ENCODE results near the gene CLIC6.

CLIC6 gene

DNA sequence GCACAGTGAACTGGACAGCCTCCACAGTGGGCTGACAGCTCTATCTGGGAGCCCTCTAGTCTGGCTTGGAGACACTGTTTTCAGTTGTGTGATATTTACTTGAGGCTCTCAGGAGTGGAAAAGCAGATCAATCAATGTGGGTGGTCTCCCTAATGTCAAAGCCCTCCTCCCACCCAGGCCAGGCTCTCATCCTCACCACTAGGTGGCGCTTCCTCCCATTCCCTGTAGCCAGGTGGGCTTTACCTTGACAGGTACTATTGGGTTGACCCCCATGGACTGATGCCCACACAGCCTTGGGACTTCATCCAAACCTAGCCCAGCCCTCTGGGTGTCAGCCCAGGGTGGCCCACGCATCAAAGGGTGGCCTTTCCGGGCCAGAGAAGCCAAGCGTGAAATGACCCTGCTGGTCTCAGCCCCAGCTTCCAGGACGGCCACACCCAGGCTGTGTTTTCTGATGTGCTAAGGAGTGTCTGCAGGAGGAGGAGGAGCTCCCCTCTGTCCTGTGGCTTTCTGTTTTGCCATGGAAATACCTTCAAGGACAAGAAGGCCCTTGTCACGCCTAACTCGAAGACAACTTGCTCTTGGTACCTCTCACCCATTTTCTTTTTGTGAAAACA, 54.0 kb downstream of the CLIC6 start:
- H3K79me1 ChIP-seq (ENCODE audit: low read depth, low read length), result no peaks in the 10 kb centered on the region
- no peaks in the 10 kb centered on the region for H3K9me3 ChIP-seq (replicated peaks in 1 of 2; ENCODE audit: control insufficient read depth in 2 of 2, insufficient read depth in 1 of 2, low read depth in 1 of 2, low read length in 2 of 2)
- H3K9ac ChIP-seq (ENCODE audit: low read depth, low read length, poor library complexity), result no peak overlapping the region
- no peak overlapping the region for H2BK120ac ChIP-seq (ENCODE audit: low read depth, low read length)
- no peaks in the 10 kb centered on the region for H3K4me1 ChIP-seq (ENCODE audit: control insufficient read depth in 2 of 2, insufficient read depth in 1 of 2, low read depth in 1 of 2, low read length in 2 of 2)
- no CpG with 5 or more reads among the region's 7 CpGs for WGBS, 2 donors (ENCODE audit: extremely low coverage in 2 of 2, insufficient read length in 2 of 2, insufficient replicate concordance in 1 of 2)
- peak; percentile 18 for DNase-seq (ENCODE audit: low spot score)
- H3K4me3 ChIP-seq (ENCODE audit: low read length in 2 of 2), result no peak overlapping the region
- H2BK12ac ChIP-seq (ENCODE audit: low read length), result no peak overlapping the region
- no peak overlapping the region for H2AFZ ChIP-seq (ENCODE audit: low read length)
- H2AK5ac ChIP-seq (ENCODE audit: low read depth, low read length), result no peak overlapping the region
- no peak overlapping the region for H3K18ac ChIP-seq (ENCODE audit: low read length)
- no peaks in the 10 kb centered on the region for H3K36me3 ChIP-seq (replicated peaks in 1 of 2; ENCODE audit: control insufficient read depth in 2 of 2, insufficient read depth in 2 of 2, low read length in 2 of 2)
- no peak overlapping the region for H3K4ac ChIP-seq (ENCODE audit: low read length)
- no peak overlapping the region for H2BK15ac ChIP-seq (ENCODE audit: low read length)
- no peak overlapping the region for H4K8ac ChIP-seq (ENCODE audit: low read depth, low read length)
- H3K4me2 ChIP-seq (ENCODE audit: insufficient read depth, low read length, poor library complexity, severe bottlenecking), result no peak overlapping the region
- no peak overlapping the region for H2BK5ac ChIP-seq (ENCODE audit: low read length)
- no peak overlapping the region for H3K14ac ChIP-seq (ENCODE audit: low read length)
- H3K27ac ChIP-seq (replicated peaks; ENCODE audit: low read length), result no peak overlapping the region
- H3K23ac ChIP-seq (ENCODE audit: low read depth, low read length, poor library complexity), result no peak overlapping the region
- H3K27me3 ChIP-seq (ENCODE audit: control insufficient read depth in 3 of 3, insufficient read depth in 3 of 3, low read depth in 1 of 3, low read length in 3 of 3), result no peaks in the 10 kb centered on the region
- H4K91ac ChIP-seq (ENCODE audit: low read depth, low read length, poor library complexity), result no peak overlapping the region

DNA sequence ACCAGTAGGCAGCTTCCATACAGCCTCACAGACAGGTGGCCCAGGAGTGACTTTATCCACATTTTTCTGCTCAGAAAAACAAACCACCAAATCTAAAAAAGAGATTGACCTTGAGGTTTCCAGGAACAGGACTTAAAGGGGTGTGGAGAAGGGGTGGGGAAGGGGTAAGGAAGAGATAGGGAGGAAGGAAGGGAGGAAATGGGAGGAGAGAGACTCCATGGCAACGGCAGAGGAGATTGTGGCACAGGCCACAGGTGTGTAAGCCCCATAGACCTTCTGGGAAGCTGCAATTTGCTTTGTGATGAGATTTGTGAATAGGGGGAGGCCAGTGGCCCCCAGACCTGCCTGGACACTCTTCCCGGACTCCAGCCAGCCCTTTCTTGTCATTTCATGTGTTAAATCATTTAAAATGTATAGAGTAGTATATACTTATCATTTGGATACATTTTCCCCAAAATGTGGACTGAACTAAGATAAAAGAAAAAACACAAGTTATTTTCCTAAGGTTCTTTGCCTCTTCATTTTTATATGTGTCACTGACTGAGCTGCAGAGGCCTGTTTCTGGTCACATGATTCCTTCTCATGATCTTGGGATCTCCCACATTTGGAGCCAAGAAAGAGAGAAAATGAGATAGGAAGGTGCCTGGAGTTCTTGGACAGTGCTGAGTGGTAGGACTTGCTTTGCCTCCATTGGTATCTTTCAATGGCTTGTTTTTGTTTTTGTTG, 55.5 kb downstream of the CLIC6 start:
- H2BK12ac ChIP-seq (ENCODE audit: low read length), result no peak overlapping the region
- H3K23ac ChIP-seq (ENCODE audit: low read depth, low read length, poor library complexity), result no peak overlapping the region
- H2BK15ac ChIP-seq (ENCODE audit: low read length), result no peak overlapping the region
- H3K4me3 ChIP-seq (ENCODE audit: low read length in 2 of 2), result no peak overlapping the region
- H3K27ac ChIP-seq (replicated peaks; ENCODE audit: low read length), result no peak overlapping the region
- H3K14ac ChIP-seq (ENCODE audit: low read length), result no peak overlapping the region
- H4K91ac ChIP-seq (ENCODE audit: low read depth, low read length, poor library complexity), result no peak overlapping the region
- no peaks in the 10 kb centered on the region for H3K4me1 ChIP-seq (ENCODE audit: control insufficient read depth in 2 of 2, insufficient read depth in 1 of 2, low read depth in 1 of 2, low read length in 2 of 2)
- no peak overlapping the region for H3K4me2 ChIP-seq (ENCODE audit: insufficient read depth, low read length, poor library complexity, severe bottlenecking)
- H3K9ac ChIP-seq (ENCODE audit: low read depth, low read length, poor library complexity), result no peak overlapping the region
- no peak for DNase-seq (ENCODE audit: low spot score)
- no peak overlapping the region for H2BK120ac ChIP-seq (ENCODE audit: low read depth, low read length)
- no peak overlapping the region for H3K18ac ChIP-seq (ENCODE audit: low read length)
- no peaks in the 10 kb centered on the region for H3K79me1 ChIP-seq (ENCODE audit: low read depth, low read length)
- no peak overlapping the region for H3K4ac ChIP-seq (ENCODE audit: low read length)
- H2BK5ac ChIP-seq (ENCODE audit: low read length), result no peak overlapping the region
- H2AFZ ChIP-seq (ENCODE audit: low read length), result no peak overlapping the region
- WGBS, 2 donors (ENCODE audit: extremely low coverage in 2 of 2, insufficient read length in 2 of 2, insufficient replicate concordance in 1 of 2), result no CpG with 5 or more reads among the region's 2 CpGs
- no peak overlapping the region for H4K8ac ChIP-seq (ENCODE audit: low read depth, low read length)
- H2AK5ac ChIP-seq (ENCODE audit: low read depth, low read length), result no peak overlapping the region
- H3K27me3 ChIP-seq (ENCODE audit: control insufficient read depth in 3 of 3, insufficient read depth in 3 of 3, low read depth in 1 of 3, low read length in 3 of 3), result no peaks in the 10 kb centered on the region
- H3K36me3 ChIP-seq (replicated peaks in 1 of 2; ENCODE audit: control insufficient read depth in 2 of 2, insufficient read depth in 2 of 2, low read length in 2 of 2), result no peaks in the 10 kb centered on the region
- no peaks in the 10 kb centered on the region for H3K9me3 ChIP-seq (replicated peaks in 1 of 2; ENCODE audit: control insufficient read depth in 2 of 2, insufficient read depth in 1 of 2, low read depth in 1 of 2, low read length in 2 of 2)

DNA sequence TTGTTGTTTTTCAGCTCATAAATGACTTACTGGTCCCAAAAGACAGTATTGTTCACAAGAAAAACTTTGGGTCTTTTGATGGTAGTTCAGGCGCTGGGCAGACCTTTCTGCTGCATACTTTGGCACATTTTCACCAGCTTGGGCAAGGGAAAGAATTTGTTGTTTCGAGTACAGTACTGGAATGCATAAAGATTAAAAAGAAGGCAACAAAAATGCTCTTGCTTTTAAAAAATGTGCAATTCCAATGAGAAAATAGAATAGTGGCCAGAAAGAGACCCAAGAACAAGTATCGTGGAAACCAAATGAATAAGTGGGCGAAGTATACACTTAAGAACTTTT, 56.0 kb downstream of the CLIC6 start:
- Histone ChIP-seq H2BK15ac (ENCODE audit: low read length) (no peak overlapping the region), H2BK12ac (ENCODE audit: low read length) (no peak overlapping the region), H3K27me3 (ENCODE audit: control insufficient read depth in 3 of 3, insufficient read depth in 3 of 3, low read depth in 1 of 3, low read length in 3 of 3) (no peaks in the 10 kb centered on the region), H3K9me3 (replicated peaks in 1 of 2; ENCODE audit: control insufficient read depth in 2 of 2, insufficient read depth in 1 of 2, low read depth in 1 of 2, low read length in 2 of 2) (no peaks in the 10 kb centered on the region), H2BK120ac (ENCODE audit: low read depth, low read length) (no peak overlapping the region), H3K4me3 (ENCODE audit: low read length in 2 of 2) (no peak overlapping the region), H4K91ac (ENCODE audit: low read depth, low read length, poor library complexity) (no peak overlapping the region), H4K8ac (ENCODE audit: low read depth, low read length) (no peak overlapping the region), H3K23ac (ENCODE audit: low read depth, low read length, poor library complexity) (no peak overlapping the region), H3K4me1 (ENCODE audit: control insufficient read depth in 2 of 2, insufficient read depth in 1 of 2, low read depth in 1 of 2, low read length in 2 of 2) (no peaks in the 10 kb centered on the region), H3K14ac (ENCODE audit: low read length) (no peak overlapping the region), H3K9ac (ENCODE audit: low read depth, low read length, poor library complexity) (no peak overlapping the region), H3K27ac (replicated peaks; ENCODE audit: low read length) (no peak overlapping the region), H3K4ac (ENCODE audit: low read length) (no peak overlapping the region), H2AFZ (ENCODE audit: low read length) (no peak overlapping the region), H2AK5ac (ENCODE audit: low read depth, low read length) (no peak overlapping the region), H3K18ac (ENCODE audit: low read length) (no peak overlapping the region), H3K4me2 (ENCODE audit: insufficient read depth, low read length, poor library complexity, severe bottlenecking) (no peak overlapping the region), H3K36me3 (replicated peaks in 1 of 2; ENCODE audit: control insufficient read depth in 2 of 2, insufficient read depth in 2 of 2, low read length in 2 of 2) (no peaks in the 10 kb centered on the region), H2BK5ac (ENCODE audit: low read length) (no peak overlapping the region), H3K79me1 (ENCODE audit: low read depth, low read length) (no peaks in the 10 kb centered on the region)
- no peak for DNase-seq (ENCODE audit: low spot score)
- WGBS, 2 donors (ENCODE audit: extremely low coverage in 2 of 2, insufficient read length in 2 of 2, insufficient replicate concordance in 1 of 2), result no CpG with 5 or more reads among the region's 4 CpGs

DNA sequence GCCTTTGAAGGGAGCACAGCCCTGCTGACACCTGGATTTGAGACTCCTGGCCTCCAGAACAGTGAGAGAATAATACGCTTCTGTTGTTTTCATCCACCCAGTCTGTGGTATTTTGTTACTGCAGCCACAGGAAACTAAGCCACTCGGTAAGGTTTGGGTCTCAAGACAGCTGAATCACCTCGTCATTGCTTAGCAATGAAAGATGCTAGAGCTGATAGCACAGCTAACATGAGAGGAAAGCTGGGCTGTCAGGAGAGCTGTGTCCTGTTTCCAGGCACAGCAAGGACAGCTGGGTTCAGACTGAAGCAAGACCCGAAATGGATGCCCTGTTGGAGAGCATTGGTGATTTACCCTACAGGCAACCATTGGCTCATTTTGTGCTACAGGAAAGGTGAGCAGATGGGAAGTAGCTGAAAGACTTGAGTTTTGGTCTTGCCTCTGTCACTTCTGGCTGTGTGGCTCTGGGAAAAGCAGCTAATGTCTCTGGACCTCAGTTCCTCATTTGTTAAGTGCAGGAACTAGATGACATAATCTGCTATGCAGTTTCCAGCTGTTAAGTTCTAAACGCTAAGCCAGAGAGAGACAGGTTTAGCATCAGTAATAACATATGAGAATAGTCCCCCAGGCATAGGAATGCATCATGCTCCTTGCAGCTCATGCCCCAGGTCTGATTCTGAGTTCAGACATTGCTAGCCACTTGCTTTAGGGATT, 58.0 kb downstream of the CLIC6 start:
- Histone ChIP-seq H4K91ac (ENCODE audit: low read depth, low read length, poor library complexity) (no peak overlapping the region), H3K4me3 (ENCODE audit: low read length in 2 of 2) (no peak overlapping the region), H3K18ac (ENCODE audit: low read length) (peak overlapping the region; percentile 15), H2BK15ac (ENCODE audit: low read length) (no peak overlapping the region), H3K4me1 (ENCODE audit: control insufficient read depth in 2 of 2, insufficient read depth in 1 of 2, low read depth in 1 of 2, low read length in 2 of 2) (no peaks in the 10 kb centered on the region), H4K8ac (ENCODE audit: low read depth, low read length) (no peak overlapping the region), H3K4me2 (ENCODE audit: insufficient read depth, low read length, poor library complexity, severe bottlenecking) (no peak overlapping the region), H3K27me3 (ENCODE audit: control insufficient read depth in 3 of 3, insufficient read depth in 3 of 3, low read depth in 1 of 3, low read length in 3 of 3) (no peaks in the 10 kb centered on the region), H2BK120ac (ENCODE audit: low read depth, low read length) (no peak overlapping the region), H3K9me3 (replicated peaks in 1 of 2; ENCODE audit: control insufficient read depth in 2 of 2, insufficient read depth in 1 of 2, low read depth in 1 of 2, low read length in 2 of 2) (no peaks in the 10 kb centered on the region), H2AFZ (ENCODE audit: low read length) (no peak overlapping the region), H3K14ac (ENCODE audit: low read length) (no peak overlapping the region), H2BK12ac (ENCODE audit: low read length) (no peak overlapping the region), H3K9ac (ENCODE audit: low read depth, low read length, poor library complexity) (no peak overlapping the region), H2AK5ac (ENCODE audit: low read depth, low read length) (no peak overlapping the region), H3K4ac (ENCODE audit: low read length) (no peak overlapping the region), H3K36me3 (replicated peaks in 1 of 2; ENCODE audit: control insufficient read depth in 2 of 2, insufficient read depth in 2 of 2, low read length in 2 of 2) (no peaks in the 10 kb centered on the region), H3K79me1 (ENCODE audit: low read depth, low read length) (no peaks in the 10 kb centered on the region), H3K23ac (ENCODE audit: low read depth, low read length, poor library complexity) (no peak overlapping the region), H3K27ac (replicated peaks; ENCODE audit: low read length) (no peak overlapping the region), H2BK5ac (ENCODE audit: low read length) (no peak overlapping the region)
- WGBS, 2 donors (ENCODE audit: extremely low coverage in 2 of 2, insufficient read length in 2 of 2, insufficient replicate concordance in 1 of 2), result no CpG with 5 or more reads among the region's 5 CpGs
- no peak for DNase-seq (ENCODE audit: low spot score)

Data from neuronal stem cell (in vitro differentiated cells).